ENCODE data around the gene RASAL1. TPM values are rescaled to one million over a fixed set of nuclear protein-coding genes. Genes with fewer than 3 reads are reported as not detected.

Gene RASAL1
- total RNA-seq, 1 experiment from 2014 or later = 16.0 TPM

- no peaks in the 10 kb centered on the region for H3K36me3 ChIP-seq (ENCODE audit: control insufficient read depth in 1 of 2, insufficient read depth in 2 of 2, low read length in 2 of 2)
- H3K9ac ChIP-seq (ENCODE audit: low read length) = no peak overlapping the region
- no peaks in the 10 kb centered on the region for H4K20me1 ChIP-seq (ENCODE audit: insufficient read depth)
- H2AFZ ChIP-seq (ENCODE audit: low read depth, low read length, poor library complexity, severe bottlenecking) = no peak overlapping the region
- no peak overlapping the region for H3K4me3 ChIP-seq (replicated peaks in 1 of 2; ENCODE audit: low read depth in 1 of 2, low read length in 2 of 2)
- ChIA-PET RAD21 (ENCODE audit: low non-redundant PET in 1 of 2, low total read pairs in 2 of 2, uncharacterized antibody in 2 of 2, unreplicated experiment in 2 of 2) (no interaction called here), CTCF (no interaction called here), POLR2A (no interaction called here)
- no peaks in the 10 kb centered on the region for H3K9me2 ChIP-seq (ENCODE audit: insufficient read depth)
- DNase-seq (ENCODE audit: low read depth, low spot score) (no peak), ATAC-seq (no peak)
- H3K4me2 ChIP-seq (ENCODE audit: low read length) = no peak overlapping the region
- H3K4me1 ChIP-seq (ENCODE audit: control insufficient read depth in 1 of 2, insufficient read depth in 2 of 2, low read length in 2 of 2) = no peaks in the 10 kb centered on the region
- no peaks in the 10 kb centered on the region for H3K79me2 ChIP-seq (ENCODE audit: insufficient read depth, low read length)
- H3K27ac ChIP-seq (ENCODE audit: low read depth, low read length) = no peak overlapping the region
- intact Hi-C loops (cut with micrococcal nuclease) = no loop called here
- no TSS peak for BruUV-seq (replicated peaks)
- TF ChIP-seq JUND (IDR thresholded peaks at IDR 0.05) = no peak
- TF ChIP-seq YY1 (IDR thresholded peaks at IDR 0.05; ENCODE audit: extremely low read depth, insufficient replicate concordance, low read depth, low read length) = no peak
- no peak for TF ChIP-seq CTCF (IDR thresholded peaks at IDR 0.05 in 2 of 3, conservative IDR thresholded peaks at IDR 0.05 in 1 of 3; ENCODE audit: borderline replicate concordance in 1 of 3, insufficient read depth in 1 of 3, low read depth in 2 of 3, low read length in 2 of 3)
- TF ChIP-seq CBX3 (IDR thresholded peaks at IDR 0.05; ENCODE audit: low read depth) = no peak
- TF ChIP-seq SRF (IDR thresholded peaks at IDR 0.05; ENCODE audit: low read depth) = no peak
- no peak for TF ChIP-seq POLR2AphosphoS5 (IDR thresholded peaks at IDR 0.05; ENCODE audit: low read depth, low read length)
- TF ChIP-seq, protein P1, sequence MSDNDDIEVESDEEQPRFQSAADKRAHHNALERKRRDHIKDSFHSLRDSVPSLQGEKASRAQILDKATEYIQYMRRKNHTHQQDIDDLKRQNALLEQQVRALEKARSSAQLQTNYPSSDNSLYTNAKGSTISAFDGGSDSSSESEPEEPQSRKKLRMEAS (IDR thresholded peaks at IDR 0.05) = no peak
- TF ChIP-seq ZFX (IDR thresholded peaks at IDR 0.05) = no peak
- no peak for TF ChIP-seq RAD21 (IDR thresholded peaks at IDR 0.05; ENCODE audit: low read depth)
- no peak for TF ChIP-seq TCF7L2 (IDR thresholded peaks at IDR 0.05; ENCODE audit: borderline replicate concordance, extremely low read depth, insufficient read depth, insufficient read length)
- TF ChIP-seq, protein P2, sequence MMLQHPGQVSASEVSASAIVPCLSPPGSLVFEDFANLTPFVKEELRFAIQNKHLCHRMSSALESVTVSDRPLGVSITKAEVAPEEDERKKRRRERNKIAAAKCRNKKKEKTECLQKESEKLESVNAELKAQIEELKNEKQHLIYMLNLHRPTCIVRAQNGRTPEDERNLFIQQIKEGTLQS (IDR thresholded peaks at IDR 0.05) = no peak
- no peak for TF ChIP-seq SIN3A (IDR thresholded peaks at IDR 0.05; ENCODE audit: low read depth)
- no peak for TF ChIP-seq EZH2phosphoT487 (IDR thresholded peaks at IDR 0.05; ENCODE audit: borderline replicate concordance)
- no peak for TF ChIP-seq POLR2A (IDR thresholded peaks at IDR 0.05; ENCODE audit: borderline replicate concordance, extremely low read depth, insufficient read depth, insufficient read length)
- no peak for TF ChIP-seq CEBPB (IDR thresholded peaks at IDR 0.05; ENCODE audit: low read depth)
- no peak for TF ChIP-seq EZH2 (IDR thresholded peaks at IDR 0.05)
- H3K9me3 ChIP-seq (ENCODE audit: control insufficient read depth in 1 of 2, insufficient read depth in 1 of 2, low read depth in 1 of 2, low read length in 2 of 2) = no peaks in the 10 kb centered on the region
- no peaks in the 10 kb centered on the region for H3K27me3 ChIP-seq (ENCODE audit: insufficient read depth, low read length)
These were observed 60.4 kb downstream of the RASAL1 start for GRCh38 chr12:113075137-113075683.
